ENCODE measurements around the gene ACCSL. TPM values are rescaled to one million over a fixed set of nuclear protein-coding genes. Genes with fewer than 3 reads are reported as not detected.

Gene ACCSL
- total RNA-seq, 2 donors from 2014 or later: 0.11 TPM; not detected in 1

- Mint-ChIP-seq H3K9me3 (no peaks in the 10 kb centered on the region), H3K27ac (peak overlapping the region; percentile 33 to 53)
Observed at GRCh38 chr11:44072757-44073658, 25.2 kb downstream of the ACCSL start.

DNA sequence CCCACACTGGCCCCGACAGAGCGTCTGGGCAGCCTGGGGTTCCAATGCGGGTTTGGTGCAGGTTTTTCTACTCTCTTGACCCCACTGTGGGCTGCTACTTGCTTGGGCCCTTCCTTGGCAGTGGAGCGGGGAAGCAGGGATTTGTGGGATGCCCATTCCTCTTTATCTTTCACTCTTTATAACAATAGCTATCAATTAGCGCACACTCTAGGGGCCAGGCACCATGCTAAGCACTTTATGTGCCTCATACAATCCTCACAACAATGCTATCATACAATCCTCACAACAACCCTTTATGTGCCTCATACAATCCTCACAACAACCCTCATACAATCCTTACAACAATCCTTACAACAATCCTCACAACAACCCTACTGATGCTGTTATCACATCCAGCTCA, 31.0 kb downstream of the ACCSL start:
- Mint-ChIP-seq H3K36me3 (peaks cover 0 to 8% of the 10 kb centered on the region in 2 donors), H3K9me3 (no peaks in the 10 kb centered on the region), H3K27ac (peak overlapping the region; percentile 2 to 5)
- ATAC-seq (no peak), DNase-seq (ENCODE audit: low spot score in 2 of 2) (no peak)

More at GRCh38 chr11:44072757-44073658, 25.2 kb downstream of the ACCSL start:
- DNase-seq (ENCODE audit: low spot score in 2 of 2) (no peak), ATAC-seq (no peak)
- H3K36me3 Mint-ChIP-seq: peaks cover 0 to 7% of the 10 kb centered on the region in 2 donors

DNA sequence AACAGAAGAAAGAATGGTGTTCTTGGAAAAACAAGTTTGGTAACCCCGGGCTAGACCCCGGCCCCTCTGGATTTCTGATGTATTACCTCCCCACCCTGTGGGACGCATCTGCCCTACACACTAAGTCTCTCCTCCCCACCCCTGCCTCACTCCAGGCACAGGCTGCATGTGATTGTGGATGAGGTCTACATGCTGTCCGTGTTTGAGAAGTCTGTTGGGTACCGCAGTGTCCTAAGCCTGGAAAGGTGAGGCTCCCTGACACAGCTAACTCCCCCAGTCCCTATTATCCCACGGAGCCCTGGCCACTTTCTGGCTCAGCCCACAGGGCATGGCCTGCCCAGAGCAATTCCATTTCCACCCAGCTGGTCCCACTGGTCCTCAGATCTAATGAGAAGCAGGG, 31.6 kb downstream of the ACCSL start:
- DNase-seq (ENCODE audit: low spot score in 2 of 2) (no peak), ATAC-seq (no peak)
- Mint-ChIP-seq H3K27ac (peak overlapping the region in 1 of 2 donors; percentile 2), H3K9me3 (peaks cover 4 to 5% of the 10 kb centered on the region in 2 donors), H3K36me3 (peaks cover 0 to 13% of the 10 kb centered on the region in 2 donors)

DNA sequence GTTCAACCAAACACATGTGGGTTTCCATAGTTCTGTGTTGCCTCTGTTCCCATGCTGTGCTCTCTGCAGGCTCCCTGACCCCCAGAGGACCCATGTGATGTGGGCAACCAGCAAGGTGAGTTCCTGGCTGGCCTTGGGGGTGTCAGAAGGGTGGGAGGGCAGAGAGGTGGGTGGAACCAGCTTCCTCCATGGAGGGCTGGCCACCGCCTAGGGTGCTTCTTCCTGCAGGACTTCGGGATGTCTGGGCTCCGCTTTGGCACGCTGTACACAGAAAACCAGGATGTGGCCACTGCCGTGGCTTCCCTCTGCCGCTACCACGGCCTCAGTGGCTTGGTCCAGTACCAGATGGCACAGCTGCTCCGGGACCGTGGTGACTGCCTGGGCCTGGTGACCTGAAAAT, 33.2 kb downstream of the ACCSL start:
- Mint-ChIP-seq H3K9me3 (peaks cover 8 to 10% of the 10 kb centered on the region in 2 donors), H3K27ac (no peak overlapping the region), H3K36me3 (peaks cover 6 to 12% of the 10 kb centered on the region in 2 donors)
- DNase-seq (ENCODE audit: low spot score in 2 of 2) (no peak), ATAC-seq (no peak)

GRCh38 chr11:44082645-44083044, 34.9 kb downstream of the ACCSL start:
- peaks cover 12 to 16% of the 10 kb centered on the region in 2 donors for H3K36me3 Mint-ChIP-seq
- H3K9me3 Mint-ChIP-seq: peaks cover 8 to 10% of the 10 kb centered on the region in 2 donors
- no peak for DNase-seq (ENCODE audit: low spot score in 2 of 2)
- H3K27ac Mint-ChIP-seq: no peak overlapping the region
- no peak for ATAC-seq

- no peak for ATAC-seq
- Mint-ChIP-seq H3K27ac (no peak overlapping the region), H3K9me3 (peaks cover 8 to 10% of the 10 kb centered on the region in 2 donors), H3K36me3 (peaks cover 12 to 16% of the 10 kb centered on the region in 2 donors)
- DNase-seq (ENCODE audit: low spot score in 2 of 2): no peak
Observed at GRCh38 chr11:44083433-44083832, 35.7 kb downstream of the ACCSL start.

DNA sequence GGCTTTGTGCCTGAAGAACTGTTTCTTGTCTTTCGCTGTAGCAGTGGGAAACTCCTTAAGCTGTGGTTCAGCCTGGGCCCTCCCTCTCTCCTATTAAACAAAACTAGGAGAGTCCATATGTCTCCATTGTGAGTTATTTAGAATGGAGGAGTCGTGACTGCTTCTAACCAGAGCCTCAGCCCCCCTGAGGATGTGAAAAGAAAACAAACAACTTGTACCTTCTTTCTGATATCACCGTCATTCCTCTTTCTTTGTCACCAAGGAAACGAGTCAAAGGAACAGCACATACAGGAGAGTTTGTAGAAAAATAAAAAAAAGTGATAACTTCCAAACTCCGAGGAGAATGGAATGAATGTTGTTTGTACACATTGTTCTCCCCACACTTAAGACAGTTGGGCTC, 36.1 kb downstream of the ACCSL start:
- ATAC-seq: no peak
- DNase-seq (ENCODE audit: low spot score in 2 of 2): no peak
- peaks cover 12 to 16% of the 10 kb centered on the region in 2 donors for H3K36me3 Mint-ChIP-seq
- peaks cover 8 to 10% of the 10 kb centered on the region in 2 donors for H3K9me3 Mint-ChIP-seq
- H3K27ac Mint-ChIP-seq: no peak overlapping the region

DNA sequence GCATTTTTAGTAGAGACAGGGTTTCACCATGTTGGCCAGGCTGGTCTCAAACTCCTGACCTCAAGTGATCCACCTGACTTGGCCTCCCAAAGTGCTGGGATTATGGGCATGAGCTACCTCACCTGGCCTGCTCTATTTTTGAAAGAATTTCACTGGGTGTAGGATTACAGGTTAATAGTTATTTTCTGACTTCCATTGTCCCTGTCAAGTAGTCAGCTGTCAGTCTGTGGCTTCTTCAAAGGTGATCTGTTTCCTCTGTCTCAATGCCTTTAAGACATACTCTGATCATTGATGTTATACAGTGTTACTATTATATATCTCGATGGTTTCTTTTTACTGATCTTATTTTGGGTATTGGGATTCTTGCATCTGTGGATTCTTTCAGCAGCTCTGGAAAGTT, 37.5 kb downstream of the ACCSL start:
- H3K36me3 Mint-ChIP-seq: peaks cover 12 to 16% of the 10 kb centered on the region in 2 donors
- no peak for ATAC-seq
- no peak for DNase-seq (ENCODE audit: low spot score in 2 of 2)
- H3K27ac Mint-ChIP-seq: no peak overlapping the region
- H3K9me3 Mint-ChIP-seq: peaks cover 8 to 10% of the 10 kb centered on the region in 2 donors

DNA sequence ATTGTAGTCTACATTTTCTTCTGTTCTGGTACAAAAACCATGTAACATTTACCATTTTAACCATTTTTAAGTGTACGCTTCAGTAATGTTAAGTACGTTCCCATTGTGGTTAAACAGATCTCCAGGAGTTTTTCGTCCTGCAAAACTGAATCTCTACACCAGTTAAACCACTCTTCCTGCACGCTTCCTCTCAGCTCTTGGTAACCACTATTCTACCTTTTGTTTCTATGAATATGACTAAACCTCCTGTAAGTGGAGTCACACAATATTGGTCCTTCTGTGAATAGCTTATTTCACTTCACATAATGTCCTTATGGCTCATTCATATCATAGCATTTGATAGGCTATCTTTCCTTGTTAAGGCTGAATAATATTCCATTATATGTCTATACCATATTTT, 40.6 kb downstream of the ACCSL start:
- H3K27ac Mint-ChIP-seq: no peak overlapping the region
- no peak for DNase-seq (ENCODE audit: low spot score in 2 of 2)
- peaks cover 8 to 10% of the 10 kb centered on the region in 2 donors for H3K9me3 Mint-ChIP-seq
- peak in 1 of 2 donors; percentile 58 for ATAC-seq
- peaks cover 12 to 16% of the 10 kb centered on the region in 2 donors for H3K36me3 Mint-ChIP-seq

DNA sequence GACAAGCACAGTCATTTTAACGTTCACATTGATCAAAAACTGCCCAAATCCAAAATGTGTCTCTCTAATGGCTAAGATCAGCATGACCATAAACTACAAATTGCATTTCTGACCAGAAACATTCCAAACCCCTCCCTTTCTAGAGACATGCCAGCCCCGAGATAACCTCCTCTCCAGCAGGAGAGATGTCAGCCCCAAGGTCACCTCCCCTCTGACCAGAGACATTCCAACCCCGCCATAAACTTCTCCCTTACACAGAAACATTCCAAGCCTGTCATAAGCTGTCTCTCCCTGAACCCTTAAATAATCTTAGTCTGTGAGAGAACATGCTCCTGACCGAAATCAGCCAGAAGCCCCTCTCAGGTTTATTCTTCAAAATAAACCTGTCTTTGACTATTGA, 41.1 kb downstream of the ACCSL start:
- DNase-seq (ENCODE audit: low spot score in 2 of 2) (no peak), ATAC-seq (no peak)
- Mint-ChIP-seq H3K27ac (no peak overlapping the region), H3K36me3 (peaks cover 12 to 16% of the 10 kb centered on the region in 2 donors), H3K9me3 (peaks cover 8 to 10% of the 10 kb centered on the region in 2 donors)

DNA sequence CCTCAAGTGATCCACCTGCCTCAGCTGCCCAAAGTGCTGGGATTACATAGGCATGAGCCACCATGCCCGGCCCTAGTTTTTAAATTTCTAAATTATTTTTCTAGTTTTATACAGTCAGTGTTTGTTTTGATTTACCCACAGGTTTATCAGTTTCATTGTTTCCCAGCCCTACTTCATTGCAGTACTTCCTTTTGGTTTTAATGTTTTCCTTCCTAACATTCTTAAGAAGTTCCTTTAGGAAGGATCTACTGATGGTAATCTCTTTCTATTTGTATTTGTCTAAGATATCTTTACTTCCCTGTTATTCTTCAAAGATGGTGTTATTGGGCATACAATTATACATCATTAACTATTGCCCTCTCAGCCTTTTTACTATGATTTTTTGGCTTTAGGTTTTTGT, 42.8 kb downstream of the ACCSL start:
- ATAC-seq (no peak), DNase-seq (ENCODE audit: low spot score in 2 of 2) (no peak)
- H3K9me3 Mint-ChIP-seq: peaks cover 3% of the 10 kb centered on the region in 2 donors
- peaks cover 7 to 9% of the 10 kb centered on the region in 2 donors for H3K36me3 Mint-ChIP-seq
- no peak overlapping the region for H3K27ac Mint-ChIP-seq

DNA sequence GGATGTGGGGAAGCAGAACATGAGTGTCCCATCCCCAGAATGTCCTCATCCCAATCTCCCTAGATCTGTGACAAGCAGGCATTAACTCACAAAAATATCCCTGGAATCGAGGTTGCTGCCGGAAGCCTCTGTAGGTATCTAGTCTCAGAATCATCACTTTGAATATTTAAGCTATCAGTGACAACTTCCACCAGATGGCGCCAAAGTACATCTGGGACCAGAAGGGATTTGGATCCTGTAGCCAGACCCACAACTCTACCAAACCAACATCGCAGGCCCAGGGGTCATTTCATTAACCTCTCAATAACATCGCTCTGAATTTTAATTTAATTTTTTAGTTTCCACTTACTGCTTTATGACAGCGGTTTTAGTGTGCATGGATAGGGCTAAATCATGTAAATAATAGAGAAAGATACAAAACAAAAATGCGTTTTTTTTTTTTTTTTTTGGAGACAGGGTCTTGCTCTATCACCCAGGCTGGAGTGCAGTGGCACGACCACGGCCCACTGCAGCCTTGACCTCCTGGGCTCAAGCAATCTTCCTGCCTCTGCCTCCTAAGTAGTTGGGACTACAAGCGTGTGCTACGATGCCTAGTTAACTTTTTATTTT, 46.6 kb downstream of the ACCSL start:
- Mint-ChIP-seq H3K27ac (peak overlapping the region in 1 of 2 donors; percentile 22), H3K9me3 (no peaks in the 10 kb centered on the region), H3K36me3 (no peaks in the 10 kb centered on the region)
- DNase-seq (ENCODE audit: low spot score in 2 of 2) (peak in 1 of 2 donors; percentile 86), ATAC-seq (peak; percentile 48 to 50)

DNA sequence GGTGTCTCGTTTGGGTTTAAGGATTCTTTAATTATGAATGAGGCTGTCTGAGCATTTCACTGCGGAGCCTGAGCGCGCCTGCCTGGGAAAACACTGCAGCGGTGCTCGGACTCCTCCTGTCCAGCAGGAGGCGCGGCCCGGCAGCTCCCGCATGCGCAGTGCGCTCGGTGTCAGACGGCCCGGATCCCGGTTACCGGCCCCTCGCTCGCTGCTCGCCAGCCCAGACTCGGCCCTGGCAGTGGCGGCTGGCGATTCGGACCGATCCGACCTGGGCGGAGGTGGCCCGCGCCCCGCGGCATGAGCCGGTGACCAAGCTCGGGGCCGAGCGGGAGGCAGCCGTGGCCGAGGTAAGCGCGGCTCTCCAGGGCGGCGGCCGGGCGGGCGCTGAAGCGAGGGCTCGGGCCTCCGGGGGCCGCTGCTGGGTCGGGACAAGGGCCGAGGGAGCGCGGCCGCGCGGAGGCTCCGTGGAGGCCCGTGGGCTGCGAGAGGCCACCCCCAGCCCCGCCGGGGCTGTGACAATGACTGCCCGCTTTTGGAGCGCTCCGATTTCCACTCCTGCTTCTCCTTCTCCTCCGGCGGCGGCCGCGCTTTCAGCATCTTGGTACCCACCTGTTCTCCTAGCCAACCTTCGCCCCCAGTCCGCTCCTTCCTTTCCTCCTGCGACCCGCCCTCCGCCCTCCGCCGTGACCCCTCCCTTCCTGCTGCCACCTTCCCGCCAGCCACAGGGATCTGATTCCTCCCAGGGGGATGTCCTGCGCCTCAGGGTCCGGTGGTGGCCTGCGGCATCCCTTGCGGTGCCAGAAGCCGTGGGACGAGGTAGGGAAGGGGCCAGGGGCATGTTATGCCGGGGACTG, 48.0 kb downstream of the ACCSL start, which contains the start of gene EXT2:
EXT2 (plus strand) TSS at position 173 of the 854 bp plus-strand sequence. CDS start 12,035 bp downstream, outside the sequence.
- Mint-ChIP-seq H3K27ac (peak within 1 kb of the TSS; percentile 52 to 80), H3K9me3 (no peaks in the 10 kb centered on the region), H3K36me3 (peaks cover 0 to 5% of the 10 kb centered on the region in 2 donors)
- ATAC-seq (peak; percentile 93), DNase-seq (ENCODE audit: low spot score in 2 of 2) (peak; percentile 87 to 90)

GRCh38 chr11:44096360-44097185, 48.8 kb downstream of the ACCSL start:
- H3K36me3 Mint-ChIP-seq: peaks cover 0 to 5% of the 10 kb centered on the region in 2 donors
- no peak for DNase-seq (ENCODE audit: low spot score in 2 of 2)

DNA sequence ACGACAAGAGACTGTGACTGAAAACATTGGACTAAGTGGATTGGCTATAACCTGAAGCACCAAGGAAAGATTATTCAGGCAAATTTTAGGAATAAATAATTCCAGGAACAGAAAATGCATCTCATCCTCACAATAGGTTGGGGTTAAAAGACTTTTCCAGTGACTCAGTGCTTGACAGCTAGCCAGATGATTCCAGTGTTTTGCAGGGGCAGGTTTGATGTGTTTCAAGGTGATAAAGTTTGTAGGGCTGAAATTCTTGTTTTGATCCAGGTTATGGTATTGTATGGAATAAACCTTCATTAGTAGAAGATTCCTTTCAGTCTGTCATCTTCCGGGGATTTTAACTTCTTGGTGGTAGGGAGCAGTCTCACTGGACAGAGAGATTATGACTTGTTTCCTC, 50.0 kb downstream of the ACCSL start:
- ATAC-seq (no peak), DNase-seq (ENCODE audit: low spot score in 2 of 2) (no peak)
- Mint-ChIP-seq H3K36me3 (peaks cover 0 to 5% of the 10 kb centered on the region in 2 donors), H3K27ac (no peak overlapping the region), H3K9me3 (no peaks in the 10 kb centered on the region)

More at GRCh38 chr11:44096360-44097185, 48.8 kb downstream of the ACCSL start:
- peak overlapping the region; percentile 52 to 80 for H3K27ac Mint-ChIP-seq
- no peaks in the 10 kb centered on the region for H3K9me3 Mint-ChIP-seq
- peak in 1 of 2 donors; percentile 53 for ATAC-seq
